Loucy (cell line): Measurements from ENCODE around the gene TRPM8.

Experiments used
- H2AFZ ChIP-seq: fragments of 200-600 bp; sonication (generic); 2 replicates; pipeline ENCODE4 v1.6.0; 2016; ENCODE audit warnings: antibody characterized with exemption, mild to moderate bottlenecking, low read length, moderate library complexity
- H3F3A ChIP-seq: fragments of 200-600 bp; 2 replicates; pipeline ENCODE4 v1.6.0; 2016; ENCODE audit warnings: antibody characterized with exemption, low read depth, mild to moderate bottlenecking
- H3K27me3 ChIP-seq: fragments of 200-600 bp; sonication (generic); 2 replicates; pipeline ENCODE4 v1.6.1; 2014; ENCODE audit warnings: low read length, mild to moderate bottlenecking; ENCODE audit not compliant: insufficient read depth, poor library complexity, severe bottlenecking
- H3K36me3 ChIP-seq: fragments of 200-600 bp; sonication (generic); 2 replicates; pipeline ENCODE4 v1.6.1; 2016; ENCODE audit warnings: low read length; ENCODE audit not compliant: insufficient read depth
- H3K4me1 ChIP-seq: fragments of 200-600 bp; sonication (generic); 2 replicates; pipeline ENCODE4 v1.5.1; 2014; ENCODE audit warnings: low read length, mild to moderate bottlenecking; ENCODE audit not compliant: insufficient read depth, poor library complexity, severe bottlenecking
- H3K4me2 ChIP-seq: fragments of 200-600 bp; sonication (generic); 2 replicates; pipeline ENCODE4 v1.6.0; 2014; ENCODE audit warnings: antibody characterized with exemption, low read length, low read depth, mild to moderate bottlenecking; ENCODE audit not compliant: poor library complexity, severe bottlenecking
- H3K4me3 ChIP-seq: fragments of 200-600 bp; sonication (generic); 2 replicates; pipeline ENCODE4 v1.5.1; 2014; ENCODE audit warnings: low read length, mild to moderate bottlenecking, mixed read lengths; ENCODE audit not compliant: poor library complexity, severe bottlenecking
- H3K79me2 ChIP-seq: fragments of 200-600 bp; sonication (generic); 2 replicates; pipeline ENCODE4 v1.6.1; 2014; ENCODE audit warnings: low read length; ENCODE audit not compliant: insufficient read depth
- H3K9ac ChIP-seq: fragments of 200-600 bp; sonication (generic); 2 replicates; pipeline ENCODE4 v1.6.0; 2014; ENCODE audit warnings: mild to moderate bottlenecking, low read depth, low read length, moderate library complexity; ENCODE audit not compliant: poor library complexity, severe bottlenecking
- H3K9me2 ChIP-seq: fragments of 200-600 bp; sonication (generic); replicated peaks from 2 replicates; pipeline ENCODE4 v1.6.1; 2016; ENCODE audit warnings: low read depth, low read length, mixed read lengths
- H3K9me3 ChIP-seq: fragments of 200-600 bp; sonication (generic); 2 replicates; pipeline ENCODE4 v1.6.1; 2014; ENCODE audit warnings: mild to moderate bottlenecking, antibody characterized with exemption, low read length, low read depth; ENCODE audit not compliant: insufficient read depth
- H4K20me1 ChIP-seq: fragments of 200-600 bp; sonication (generic); 2 replicates; pipeline ENCODE4 v1.6.0; 2014; ENCODE audit warnings: antibody characterized with exemption, low read length, mild to moderate bottlenecking; ENCODE audit not compliant: insufficient read depth, poor library complexity, severe bottlenecking
- CTCF ChIP-seq: fragments of 200-600 bp; sonication (generic); conservative IDR thresholded peaks from 2 replicates; pipeline ENCODE4 v1.5.1; 2014; ENCODE audit warnings: mild to moderate bottlenecking, antibody characterized with exemption, low read length
- EZH2phosphoT487 ChIP-seq: fragments of 200-600 bp; IDR thresholded peaks from 2 replicates; pipeline ENCODE4 v1.6.1; 2018; ENCODE audit warnings: antibody characterized with exemption, mild to moderate bottlenecking, moderate library complexity, borderline replicate concordance

TRPM8 gene

GRCh38 chr2:234061624-234062257 is 144.6 kb downstream of the TRPM8 start:
- Histone ChIP-seq H3K9me3 (no peaks in the 10 kb centered on the region), H3K9ac (no peak overlapping the region), H3K36me3 (no peaks in the 10 kb centered on the region), H3K9me2 (no peaks in the 10 kb centered on the region), H3K79me2 (no peaks in the 10 kb centered on the region), H2AFZ (no peak overlapping the region), H3F3A (no peaks in the 10 kb centered on the region), H4K20me1 (no peaks in the 10 kb centered on the region), H3K4me3 (no peak overlapping the region), H3K27me3 (peaks cover 5% of the 10 kb centered on the region), H3K4me2 (no peak overlapping the region), H3K4me1 (no peaks in the 10 kb centered on the region)
- TF ChIP-seq CTCF, result no peak
- TF ChIP-seq EZH2phosphoT487, result no peak

GRCh38 chr2:234066587-234066986 is 149.4 kb downstream of the TRPM8 start:
- Histone ChIP-seq H3F3A (no peaks in the 10 kb centered on the region), H3K36me3 (no peaks in the 10 kb centered on the region), H3K9me3 (no peaks in the 10 kb centered on the region), H4K20me1 (no peaks in the 10 kb centered on the region), H2AFZ (no peak overlapping the region), H3K4me2 (no peak overlapping the region), H3K9ac (no peak overlapping the region), H3K9me2 (no peaks in the 10 kb centered on the region), H3K4me1 (peaks cover under 1% of the 10 kb centered on the region), H3K79me2 (no peaks in the 10 kb centered on the region), H3K27me3 (peaks cover 9% of the 10 kb centered on the region), H3K4me3 (no peak overlapping the region)
- TF ChIP-seq EZH2phosphoT487 (no peak), CTCF (no peak)
